ENCODE results near the gene ID1.

GRCh38 chr20:31581391-31581790, 23.7 kb upstream of the ID1 start:
- no peak for TF ChIP-seq CTCF (IDR thresholded peaks at IDR 0.05)
- TF ChIP-seq POLR2A (IDR thresholded peaks at IDR 0.05) = no peak
